Subcutaneous adipose tissue (tissue), 4 donors: ENCODE data around the gene PTGES. TPM values are rescaled to one million over a fixed set of nuclear protein-coding genes. Genes with fewer than 3 reads are reported as not detected.

ENCODE experiments used
- total RNA-seq, 4 donors: library from RNA; depleted of rRNA; stranded (reverse); fragments of >200 nt; gene quantifications; one replicate each; pipeline ENCODE4 v1.1.0, GENCODE V29; 2016
- TF ChIP-seq, protein P1 (sequence below): fragments of 450-650 bp; IDR thresholded peaks from one replicate; pipeline ENCODE4 v1.5.1; 2016; ENCODE audit warnings: low read depth, mild to moderate bottlenecking, control low read depth, antibody characterized with exemption, moderate library complexity

The PTGES gene
- total RNA-seq, 4 donors from 2014 or later, result 12.8 to 34.5 (median 20.6) TPM

DNA sequence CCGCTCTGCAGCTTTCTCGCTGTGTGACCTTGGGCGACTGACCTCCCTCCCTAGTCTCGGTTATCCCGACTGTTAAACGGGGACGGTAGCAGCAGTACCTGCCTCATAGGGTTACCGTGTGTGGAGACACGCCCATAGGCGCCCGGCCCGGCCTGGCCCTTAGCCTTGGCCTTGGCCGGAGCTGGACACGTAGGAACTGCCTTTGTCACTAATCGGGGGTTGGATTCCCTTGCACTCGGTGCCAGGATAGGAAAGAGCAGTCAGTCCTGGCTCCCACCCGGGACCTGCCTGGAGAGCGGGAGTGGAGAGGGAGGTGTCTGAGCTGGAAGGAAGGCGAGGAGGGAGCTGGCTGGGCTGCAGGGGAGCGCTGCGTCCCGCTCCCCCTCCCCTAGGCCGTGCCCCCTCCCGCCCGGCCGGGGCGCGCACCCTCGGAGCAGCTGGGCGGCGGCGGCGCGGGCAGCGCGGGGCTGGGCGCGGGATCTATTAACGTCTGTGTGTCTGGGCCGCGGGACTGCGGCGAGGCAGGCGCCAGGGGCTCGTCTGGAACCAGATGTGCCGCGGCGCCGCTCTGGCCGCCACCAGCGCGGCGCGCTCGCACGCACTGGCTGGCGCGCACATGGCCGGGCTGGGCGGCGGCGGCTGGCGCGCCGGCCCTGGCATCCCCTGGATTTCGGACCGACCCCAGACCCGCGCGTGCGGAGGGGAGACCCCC lies 55.7 kb downstream of the PTGES start:
- TF ChIP-seq, protein P1, sequence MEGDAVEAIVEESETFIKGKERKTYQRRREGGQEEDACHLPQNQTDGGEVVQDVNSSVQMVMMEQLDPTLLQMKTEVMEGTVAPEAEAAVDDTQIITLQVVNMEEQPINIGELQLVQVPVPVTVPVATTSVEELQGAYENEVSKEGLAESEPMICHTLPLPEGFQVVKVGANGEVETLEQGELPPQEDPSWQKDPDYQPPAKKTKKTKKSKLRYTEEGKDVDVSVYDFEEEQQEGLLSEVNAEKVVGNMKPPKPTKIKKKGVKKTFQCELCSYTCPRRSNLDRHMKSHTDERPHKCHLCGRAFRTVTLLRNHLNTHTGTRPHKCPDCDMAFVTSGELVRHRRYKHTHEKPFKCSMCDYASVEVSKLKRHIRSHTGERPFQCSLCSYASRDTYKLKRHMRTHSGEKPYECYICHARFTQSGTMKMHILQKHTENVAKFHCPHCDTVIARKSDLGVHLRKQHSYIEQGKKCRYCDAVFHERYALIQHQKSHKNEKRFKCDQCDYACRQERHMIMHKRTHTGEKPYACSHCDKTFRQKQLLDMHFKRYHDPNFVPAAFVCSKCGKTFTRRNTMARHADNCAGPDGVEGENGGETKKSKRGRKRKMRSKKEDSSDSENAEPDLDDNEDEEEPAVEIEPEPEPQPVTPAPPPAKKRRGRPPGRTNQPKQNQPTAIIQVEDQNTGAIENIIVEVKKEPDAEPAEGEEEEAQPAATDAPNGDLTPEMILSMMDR, result no peak

DNA sequence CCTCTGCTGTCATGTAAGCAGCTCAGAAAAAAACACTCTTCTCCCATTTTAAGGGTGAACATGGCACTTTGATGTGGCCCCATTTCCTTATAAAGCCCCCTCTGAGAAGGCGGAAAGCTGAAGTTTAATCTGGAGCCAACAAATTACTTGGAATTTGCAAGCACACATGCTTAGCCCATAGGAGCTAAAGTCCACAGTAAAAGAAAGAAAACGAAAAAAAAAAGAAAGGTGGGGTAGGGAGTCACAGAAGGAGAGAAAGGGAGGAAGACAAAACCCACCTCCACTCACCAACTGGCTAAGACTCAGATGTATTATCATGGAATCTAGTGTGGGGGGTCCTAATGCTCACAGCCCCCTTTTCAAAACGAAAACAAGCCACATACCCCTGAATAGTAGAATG lies 57.0 kb downstream of the PTGES start:
- TF ChIP-seq, protein P1, result no peak

DNA sequence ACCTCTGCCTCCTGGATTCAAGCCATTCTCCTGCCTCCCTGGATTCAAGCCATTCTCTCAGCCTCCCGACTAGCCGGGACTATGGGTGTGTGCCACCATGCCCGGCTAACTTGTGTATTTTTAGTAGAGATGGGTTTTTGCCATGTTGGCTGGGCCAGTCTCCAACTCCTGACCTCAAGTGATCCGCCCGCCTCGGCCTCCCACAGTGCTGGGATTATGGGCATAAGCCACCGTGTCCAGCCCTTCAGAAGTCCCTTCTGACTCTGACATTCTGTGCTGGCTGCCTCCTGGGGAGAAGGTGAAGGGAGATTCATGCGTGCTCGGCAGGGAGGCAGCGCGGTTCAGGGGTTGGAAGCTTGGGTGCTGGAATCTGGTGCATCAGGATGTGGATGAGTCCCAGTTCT lies 58.6 kb downstream of the PTGES start:
- TF ChIP-seq, protein P1, result no peak

DNA sequence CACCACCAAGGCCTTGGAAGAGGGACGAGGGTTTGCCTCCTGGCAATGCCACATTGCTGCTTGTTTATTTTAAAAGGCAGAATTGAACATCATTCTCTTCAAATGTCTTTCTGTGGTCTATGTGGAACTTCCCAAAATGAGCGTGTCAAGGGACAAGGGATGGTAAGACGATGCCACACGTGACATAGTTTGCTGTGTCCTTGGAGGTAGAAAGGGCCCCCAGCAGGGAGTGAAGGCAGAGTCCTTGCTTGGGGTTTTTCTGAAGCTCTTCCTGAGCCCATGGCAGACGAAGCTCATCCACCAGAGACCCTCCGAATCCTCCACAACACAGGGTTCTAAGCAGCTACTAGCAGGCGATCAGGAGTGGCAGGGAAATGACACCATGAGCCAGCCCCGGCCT lies 59.1 kb downstream of the PTGES start:
- TF ChIP-seq, protein P1, result no peak

DNA sequence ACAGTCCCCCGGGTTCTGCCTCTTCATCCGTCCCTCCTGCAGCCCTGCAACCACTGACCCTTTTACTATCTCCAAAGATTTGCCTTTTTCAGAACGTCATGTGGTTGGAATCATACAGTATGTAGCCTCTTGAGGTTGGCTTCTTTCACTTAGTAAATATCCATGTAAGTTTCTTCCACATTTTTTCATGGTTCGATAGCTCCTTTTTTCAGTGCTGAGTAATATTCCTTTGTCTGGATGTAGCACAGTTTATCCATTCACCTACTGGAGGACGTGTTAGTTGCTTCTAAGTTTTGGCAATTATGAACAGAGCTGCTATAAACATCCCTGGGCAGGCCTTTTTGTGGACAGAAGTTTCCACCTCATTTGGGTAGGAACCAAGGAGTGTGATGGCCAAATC lies 60.3 kb downstream of the PTGES start:
- TF ChIP-seq, protein P1, result no peak

Other genes starting within 250 kb of the PTGES start
- gene C9orf50, start 131.9 kb downstream of the PTGES start, total RNA-seq, result not detected
- gene NTMT1, start 126.9 kb downstream of the PTGES start, total RNA-seq, result 10 to 100 TPM in 3 of 4 donors, 1 to 10 TPM in 1; 7.0 to 26.0 (median 16.9) TPM
- 10 to 100 TPM in 2 of 4 donors, 1 to 10 TPM in 2; 8.8 to 15.6 (median 10.1) TPM for gene ASB6, start 110.9 kb downstream of the PTGES start, total RNA-seq
- 1 to 10 TPM; 1.7 to 7.1 (median 4.9) TPM for gene PRRX2, start 87.4 kb downstream of the PTGES start, total RNA-seq
- 10 to 100 TPM; 15.8 to 32.3 (median 28.0) TPM for gene TOR1B, start 50.1 kb upstream of the PTGES start, total RNA-seq
- gene TOR1A, start 71.1 kb upstream of the PTGES start, total RNA-seq, result 10 to 100 TPM; 33.7 to 61.4 (median 47.2) TPM
- gene C9orf78, start 82.2 kb upstream of the PTGES start, total RNA-seq, result 100 to 1,000 TPM in 1 of 4 donors, 10 to 100 TPM in 3; 37.8 to 105 (median 50.9) TPM
- gene USP20, start 82.4 kb upstream of the PTGES start, total RNA-seq, result 10 to 100 TPM; 12.1 to 23.7 (median 19.8) TPM